AG09309 (cell line): ENCODE data around the gene PAN2.

Experiments used
- DNase-seq: peaks from one replicate; pipeline ENCODE4 v3.0.0-alpha.2; 2010; ENCODE audit warnings: low read depth
- H3K4me3 ChIP-seq: 2 replicates; pipeline ENCODE4 v1.5.1; 2011; ENCODE audit warnings: mild to moderate bottlenecking, low read depth, low read length, moderate library complexity; ENCODE audit not compliant: control insufficient read depth
- TF ChIP-seq, protein P1 (sequence below): IDR thresholded peaks from 2 replicates; pipeline ENCODE4 v1.5.1; 2011; ENCODE audit warnings: mild to moderate bottlenecking, low read depth, low read length, inconsistent platforms; ENCODE audit not compliant: insufficient read depth, control insufficient read depth; ENCODE audit errors: missing control alignments

The PAN2 gene

GRCh38 chr12:56304872-56305590 is 28.8 kb downstream of the PAN2 start:
- no peak for DNase-seq
- no peak overlapping the region for H3K4me3 ChIP-seq
- TF ChIP-seq, protein P1, sequence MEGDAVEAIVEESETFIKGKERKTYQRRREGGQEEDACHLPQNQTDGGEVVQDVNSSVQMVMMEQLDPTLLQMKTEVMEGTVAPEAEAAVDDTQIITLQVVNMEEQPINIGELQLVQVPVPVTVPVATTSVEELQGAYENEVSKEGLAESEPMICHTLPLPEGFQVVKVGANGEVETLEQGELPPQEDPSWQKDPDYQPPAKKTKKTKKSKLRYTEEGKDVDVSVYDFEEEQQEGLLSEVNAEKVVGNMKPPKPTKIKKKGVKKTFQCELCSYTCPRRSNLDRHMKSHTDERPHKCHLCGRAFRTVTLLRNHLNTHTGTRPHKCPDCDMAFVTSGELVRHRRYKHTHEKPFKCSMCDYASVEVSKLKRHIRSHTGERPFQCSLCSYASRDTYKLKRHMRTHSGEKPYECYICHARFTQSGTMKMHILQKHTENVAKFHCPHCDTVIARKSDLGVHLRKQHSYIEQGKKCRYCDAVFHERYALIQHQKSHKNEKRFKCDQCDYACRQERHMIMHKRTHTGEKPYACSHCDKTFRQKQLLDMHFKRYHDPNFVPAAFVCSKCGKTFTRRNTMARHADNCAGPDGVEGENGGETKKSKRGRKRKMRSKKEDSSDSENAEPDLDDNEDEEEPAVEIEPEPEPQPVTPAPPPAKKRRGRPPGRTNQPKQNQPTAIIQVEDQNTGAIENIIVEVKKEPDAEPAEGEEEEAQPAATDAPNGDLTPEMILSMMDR = no peak

- H3K4me3 ChIP-seq = no peak overlapping the region
- TF ChIP-seq, protein P1 = no peak
- no peak for DNase-seq
These were observed 29.5 kb downstream of the PAN2 start for GRCh38 chr12:56304276-56304675.

DNA sequence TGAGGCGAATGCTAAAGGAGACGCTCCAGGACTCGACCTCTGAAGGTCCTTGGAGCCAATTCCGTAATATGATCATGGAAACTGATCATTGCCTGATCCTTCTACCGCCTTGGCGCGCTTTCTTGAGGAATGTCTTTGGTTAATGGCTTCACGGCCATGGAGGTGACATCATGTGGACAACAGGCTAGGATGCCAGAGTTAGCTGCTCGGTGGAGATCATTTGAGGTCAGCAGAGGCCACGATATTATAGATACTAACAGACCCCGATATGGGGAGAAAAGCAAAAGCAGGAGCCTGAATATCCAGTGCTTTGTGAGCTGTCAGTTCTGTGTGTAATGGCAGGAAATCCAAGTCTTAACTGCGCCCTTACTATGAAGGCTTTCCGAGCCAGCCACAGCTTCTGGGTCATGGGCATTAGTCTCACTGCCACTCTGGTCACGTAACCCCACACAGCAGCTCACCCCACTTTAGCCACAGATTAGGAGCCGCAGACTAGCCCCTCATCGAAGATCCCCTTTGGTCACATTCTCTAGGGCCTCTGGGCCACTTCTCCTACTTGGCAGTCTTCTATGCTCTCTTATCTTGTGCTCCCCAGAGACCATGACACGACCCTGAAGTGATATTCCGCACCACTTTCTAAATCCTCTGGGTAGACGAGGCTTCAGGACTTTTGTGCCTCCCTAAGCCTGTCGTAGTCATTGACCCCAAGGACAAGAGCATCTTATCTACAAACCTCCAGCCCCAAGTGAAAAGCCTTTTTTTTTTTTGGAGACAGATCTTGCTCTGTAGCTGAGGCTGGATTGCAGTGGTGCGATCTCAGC is 32.9 kb downstream of the PAN2 start:
- DNase-seq = no peak
- peak overlapping the region; percentile 93 for H3K4me3 ChIP-seq
- TF ChIP-seq, protein P1 = no peak

DNA sequence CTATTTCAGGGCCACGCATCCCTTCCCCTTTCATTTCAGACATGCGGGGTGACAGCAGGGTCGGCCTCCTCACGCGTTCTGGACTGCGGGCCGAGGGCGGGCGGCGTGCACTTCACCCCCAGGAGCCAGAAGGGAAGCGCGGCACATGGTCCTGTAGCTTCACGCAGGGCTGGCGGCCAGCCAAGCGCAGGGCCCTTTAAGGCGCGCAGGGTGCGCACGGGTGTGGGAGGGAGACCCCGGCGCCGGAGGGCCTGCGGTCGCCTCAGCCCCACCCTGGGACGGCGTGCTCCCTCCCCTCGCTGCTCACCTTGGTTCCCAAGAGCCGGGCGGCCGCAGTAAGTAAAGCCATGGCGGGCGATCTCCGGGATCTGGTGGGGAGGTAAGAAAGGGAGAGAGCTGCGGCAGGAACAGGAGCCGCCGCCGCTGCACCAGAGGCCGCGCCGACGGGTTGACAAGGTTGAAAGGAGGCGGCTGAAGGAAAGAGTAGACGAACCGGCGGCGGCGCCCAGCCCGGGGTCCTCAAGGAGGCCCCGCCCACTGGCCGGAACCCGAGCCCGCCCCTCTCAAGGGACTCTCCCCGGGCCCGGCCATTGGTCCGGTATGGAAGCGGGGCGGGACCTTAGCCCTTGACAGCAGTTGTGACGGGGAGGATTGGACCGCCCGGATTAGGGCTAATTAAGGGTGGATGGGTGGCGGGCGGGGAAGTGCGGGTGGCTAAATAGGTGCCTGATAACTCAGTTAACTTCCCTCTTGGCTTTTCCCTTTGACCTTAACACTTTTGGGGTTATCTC is 33.8 kb downstream of the PAN2 start, which contains the start of gene CS:
Gene CS, minus strand, starts transcription at position 478 of the 791 bp plus-strand sequence. Its CDS starts 129 bp downstream, at position 349.
- TF ChIP-seq, protein P1 = no peak
- peak within 1 kb of the TSS; percentile 93 for H3K4me3 ChIP-seq
- peak; percentile 87 for DNase-seq

DNA sequence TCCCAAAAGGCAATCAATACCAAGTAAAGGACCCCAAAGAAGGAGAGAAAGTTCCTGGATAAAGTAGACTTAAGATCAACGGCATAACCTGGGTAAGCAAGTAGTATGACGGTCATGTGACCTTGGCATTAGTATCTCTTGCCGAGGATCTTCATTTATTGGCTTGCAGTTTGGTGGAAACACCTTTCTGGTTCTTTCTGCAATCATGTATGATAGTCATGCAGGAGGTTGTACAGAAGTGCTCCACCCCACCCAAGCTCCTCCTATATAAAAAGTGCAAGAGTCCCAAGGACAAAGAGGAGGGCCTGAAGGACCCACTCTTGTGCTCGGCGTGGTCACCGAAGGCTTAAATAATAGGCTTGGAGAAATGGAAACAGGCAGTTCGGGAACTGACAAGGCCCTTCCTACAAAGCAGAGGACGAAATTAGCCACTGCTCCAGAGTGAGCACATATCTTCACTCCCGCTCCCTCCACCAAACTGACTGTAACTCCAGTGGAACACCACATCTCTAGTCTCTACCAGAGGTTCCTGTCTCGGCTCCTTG is 34.4 kb downstream of the PAN2 start:
- TF ChIP-seq, protein P1 = no peak
- peak overlapping the region; percentile 93 for H3K4me3 ChIP-seq
- no peak for DNase-seq

GRCh38 chr12:56298828-56299227 is 35.0 kb downstream of the PAN2 start:
- H3K4me3 ChIP-seq = peak overlapping the region; percentile 93
- DNase-seq = no peak
- TF ChIP-seq, protein P1 = no peak
